HG03558 (cell line): ENCODE data around the gene IGF1R.

ENCODE experiments used
- ATAC-seq: cut with Tn5 transposase; IDR thresholded peaks from one replicate; pipeline ENCODE4 v1.9.1; 2021; ENCODE audit warnings: moderate number of reproducible peaks; ENCODE audit not compliant: unreplicated experiment; ENCODE audit errors: extremely low read depth

IGF1R gene

DNA sequence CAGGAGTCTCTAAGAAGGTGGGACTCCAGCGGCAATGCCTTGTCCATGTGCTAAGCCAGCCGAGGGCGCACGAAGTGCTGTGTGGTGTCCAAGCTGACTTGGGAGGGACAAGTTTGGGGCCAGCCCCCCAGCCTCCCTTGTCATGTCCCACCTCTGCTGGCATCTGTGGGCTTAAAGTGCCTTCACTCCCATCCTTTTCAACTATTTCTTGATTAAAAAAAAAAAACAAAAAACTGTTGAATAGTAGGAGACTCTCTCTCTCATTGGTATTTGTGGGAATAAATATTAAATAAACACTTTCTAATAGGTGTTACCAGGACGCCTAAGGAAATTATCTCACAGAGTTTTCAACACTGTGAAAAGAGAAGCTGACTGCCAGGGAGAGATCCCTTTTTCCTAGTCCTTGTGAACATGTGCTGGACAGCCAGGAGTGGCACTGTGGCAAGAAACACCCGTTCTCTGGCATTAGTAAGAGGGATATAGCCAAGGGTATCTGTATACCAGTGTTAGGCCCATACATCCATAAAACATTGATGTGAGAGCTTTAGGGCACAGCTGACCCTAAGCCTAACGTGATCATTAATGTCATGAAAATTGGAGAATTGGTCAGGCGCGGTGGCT is 158.0 kb downstream of the IGF1R start:
- no peak for ATAC-seq

GRCh38 chr15:98807262-98807661 is 158.9 kb downstream of the IGF1R start:
- ATAC-seq, result no peak

GRCh38 chr15:98809273-98809672 is 160.9 kb downstream of the IGF1R start:
- ATAC-seq, result no peak

DNA sequence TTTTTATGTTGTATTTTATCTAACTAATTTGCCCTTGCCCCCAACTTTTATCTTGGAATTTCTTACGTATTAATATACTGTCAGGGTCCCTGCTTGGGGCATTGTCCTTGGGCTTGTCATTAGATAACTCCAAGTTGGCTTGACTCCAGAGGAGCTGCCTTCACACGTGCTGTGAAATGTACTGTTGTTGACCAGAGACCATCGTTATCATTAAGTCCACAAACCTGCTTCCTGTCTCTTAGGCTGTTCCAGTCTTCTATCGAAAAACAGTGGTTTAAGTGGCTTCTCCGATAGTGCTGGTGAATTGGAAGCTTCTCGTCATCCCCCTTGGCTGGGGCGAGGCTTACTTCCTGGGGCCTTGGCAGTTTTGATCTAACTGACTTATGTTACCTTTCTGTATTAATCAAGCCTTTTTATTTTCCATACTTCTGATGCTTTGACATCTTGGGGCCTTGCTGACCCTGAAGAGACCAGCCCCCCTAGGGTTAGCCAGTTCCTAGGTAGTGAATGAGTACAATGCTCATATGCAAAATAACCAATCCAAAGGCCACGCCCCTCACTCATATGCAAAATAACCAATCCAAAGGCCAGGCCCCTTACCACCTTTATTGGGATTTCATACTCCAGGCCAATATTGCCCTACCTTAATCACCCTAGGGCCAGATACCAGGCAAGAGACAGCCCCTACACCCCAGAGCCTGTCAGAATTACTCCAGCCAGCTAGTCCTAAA is 164.5 kb downstream of the IGF1R start:
- ATAC-seq, result no peak

DNA sequence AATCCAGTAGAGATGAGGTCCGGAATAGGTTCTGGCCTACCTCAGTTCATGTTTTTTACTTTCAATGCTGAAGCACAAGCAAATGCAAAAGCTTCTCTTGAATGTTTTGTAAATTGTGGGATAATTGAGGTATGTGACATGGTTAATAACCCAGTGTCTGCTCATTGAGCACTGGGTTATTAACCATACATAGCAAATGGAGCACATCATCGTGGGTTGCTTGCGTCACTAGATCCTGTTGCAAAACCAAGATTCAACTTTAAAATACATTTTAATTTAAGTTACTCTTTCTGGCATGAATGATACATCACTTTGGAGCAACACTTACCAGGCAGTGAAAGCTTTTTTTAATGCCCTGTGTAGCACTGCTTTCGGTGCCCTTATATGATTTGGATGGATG is 165.6 kb downstream of the IGF1R start:
- no peak for ATAC-seq

DNA sequence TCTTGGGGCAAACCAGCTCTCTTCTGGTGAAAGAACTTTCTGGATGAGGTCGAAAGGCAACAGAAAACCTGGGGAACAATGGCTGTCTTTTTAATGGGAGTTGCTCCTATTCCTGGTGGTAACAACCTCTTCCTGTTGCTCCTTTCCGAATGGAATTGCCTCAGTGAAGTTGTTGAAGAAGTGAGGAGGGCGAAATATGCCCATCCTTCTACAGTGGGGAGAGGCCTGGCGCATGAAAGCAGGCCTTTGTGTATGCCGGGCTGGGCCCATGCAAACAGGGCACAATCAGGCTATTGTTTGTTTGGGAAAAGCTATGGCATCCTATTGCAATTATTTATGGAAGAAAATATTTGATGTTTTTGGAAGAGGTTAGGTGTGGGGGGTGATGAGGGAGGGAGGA is 166.9 kb downstream of the IGF1R start:
- no peak for ATAC-seq

DNA sequence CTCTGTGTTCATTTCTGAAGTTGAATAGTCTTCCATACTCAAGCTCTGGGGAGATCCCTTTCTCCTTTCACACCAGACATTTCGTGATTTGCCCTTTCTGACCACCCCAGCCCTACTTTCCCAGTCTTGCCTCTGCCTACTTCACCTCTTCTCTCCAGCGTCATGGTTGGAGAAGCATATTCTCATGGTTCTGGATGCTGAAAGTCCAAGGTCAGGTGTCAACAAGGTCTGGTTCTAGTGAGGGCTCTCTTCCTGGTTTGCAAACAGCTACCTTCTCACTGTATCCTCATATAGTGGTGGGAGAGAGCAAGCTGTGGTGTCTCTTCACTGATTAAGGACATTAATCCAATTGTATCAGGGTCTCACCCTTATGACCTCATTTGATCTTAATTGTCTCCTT is 169.4 kb downstream of the IGF1R start:
- no peak for ATAC-seq

DNA sequence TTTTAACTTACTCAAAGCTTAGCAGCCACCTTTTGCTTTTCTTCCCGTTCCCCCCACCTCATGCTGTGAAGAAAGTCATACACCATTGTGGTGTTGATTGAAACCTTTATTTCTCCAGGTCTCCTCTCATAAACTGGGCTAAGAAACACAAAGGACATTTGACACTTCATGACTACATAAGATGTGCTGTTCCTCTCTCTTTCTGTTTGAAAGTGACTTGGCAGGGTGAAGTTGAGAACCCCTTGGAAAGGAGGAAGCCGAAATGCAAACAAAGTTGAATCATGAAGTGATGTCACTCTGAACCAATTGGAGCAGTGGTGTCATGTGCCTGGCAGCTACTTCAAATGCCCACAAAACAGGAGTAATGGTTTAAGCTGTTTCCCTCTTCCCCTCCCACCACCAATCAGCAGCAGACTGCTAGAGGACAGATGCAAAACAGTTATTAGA is 174.7 kb downstream of the IGF1R start:
- no peak for ATAC-seq

GRCh38 chr15:98823616-98824015 is 175.3 kb downstream of the IGF1R start:
- ATAC-seq, result no peak

DNA sequence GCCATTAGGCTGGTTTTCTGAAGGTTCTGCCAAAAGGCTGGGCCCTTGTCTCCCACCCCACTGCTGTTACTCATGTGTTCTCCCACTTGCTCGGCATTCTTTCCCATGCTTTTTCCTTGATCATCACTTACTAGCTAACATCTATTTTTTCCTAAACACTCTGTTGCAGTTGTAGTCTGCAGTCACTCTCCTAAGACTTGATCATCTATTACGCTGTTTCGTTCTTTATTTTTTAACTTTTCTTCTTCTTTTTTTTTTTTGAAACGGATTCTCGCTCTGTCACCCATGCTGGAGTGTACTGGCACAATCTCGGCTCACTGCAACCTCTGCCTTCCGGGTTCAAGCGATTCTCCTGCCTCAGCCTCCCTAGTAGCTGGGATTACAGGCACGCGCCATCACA is 176.3 kb downstream of the IGF1R start:
- ATAC-seq, result no peak

- no peak for ATAC-seq
Measured at GRCh38 chr15:98826658-98827057, 178.3 kb downstream of the IGF1R start.

DNA sequence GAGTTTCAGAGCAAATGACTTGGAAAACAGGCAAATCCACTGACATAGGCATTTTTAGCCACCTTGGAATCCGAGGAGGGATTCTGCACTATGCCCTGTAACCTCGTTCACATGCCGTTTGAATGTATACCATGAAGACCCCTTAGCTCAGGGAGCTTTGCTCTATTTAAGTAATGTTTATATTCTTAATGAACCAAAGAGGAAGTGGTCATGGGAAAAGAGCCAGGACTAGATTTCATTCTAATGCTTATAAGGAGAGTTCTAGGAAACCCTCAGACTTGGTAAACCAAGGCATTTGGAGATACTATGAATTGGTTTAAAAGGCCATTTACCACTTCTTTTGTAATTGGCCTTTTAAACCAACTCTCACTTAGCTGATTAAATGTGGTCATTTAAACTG is 178.9 kb downstream of the IGF1R start:
- no peak for ATAC-seq

DNA sequence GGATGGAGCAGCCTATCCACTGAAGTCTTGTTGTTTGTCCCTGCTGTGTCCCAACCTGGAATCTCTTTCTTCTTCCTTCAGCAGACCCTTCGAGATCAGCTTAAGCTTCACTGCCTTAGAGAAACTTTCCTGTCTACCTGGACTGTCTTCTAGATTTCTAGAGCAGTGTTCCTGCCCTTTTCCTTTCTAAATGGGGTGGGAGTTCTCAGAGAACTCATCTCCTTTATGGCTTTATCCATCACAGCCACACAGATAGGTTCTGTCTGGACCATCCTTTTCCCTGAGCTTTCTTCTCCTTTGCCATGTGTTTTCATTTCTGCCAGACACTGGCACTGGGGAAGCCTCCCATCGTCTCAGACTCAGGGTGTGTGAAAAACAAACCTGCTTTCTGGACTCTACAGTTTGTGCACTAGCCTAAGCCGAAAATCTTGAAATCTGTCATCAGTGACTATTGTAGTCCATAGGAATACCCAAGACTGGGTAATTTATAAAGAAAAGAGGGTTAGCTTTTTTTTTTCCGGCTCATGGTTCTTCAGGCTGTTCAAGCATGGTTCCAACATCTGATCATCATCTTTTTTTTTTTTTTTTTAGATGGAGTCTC is 181.8 kb downstream of the IGF1R start:
- no peak for ATAC-seq

DNA sequence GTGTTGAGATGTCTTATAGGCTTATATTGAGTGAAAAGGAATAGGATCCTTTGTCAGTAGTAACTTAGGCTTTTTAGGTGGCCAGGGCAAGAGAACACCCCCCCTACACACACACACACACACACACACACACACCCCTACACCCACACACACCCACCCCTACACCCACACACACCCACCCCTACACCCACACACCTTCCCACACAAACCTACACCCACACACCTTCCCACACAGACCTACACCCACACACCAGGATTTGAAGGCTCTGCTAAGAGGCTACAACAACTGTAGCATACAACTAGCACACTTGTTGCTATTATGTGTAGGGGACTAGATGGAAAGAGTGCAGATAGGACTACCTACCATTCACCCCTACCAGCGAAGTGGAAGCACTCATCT is 186.6 kb downstream of the IGF1R start:
- ATAC-seq, result no peak

DNA sequence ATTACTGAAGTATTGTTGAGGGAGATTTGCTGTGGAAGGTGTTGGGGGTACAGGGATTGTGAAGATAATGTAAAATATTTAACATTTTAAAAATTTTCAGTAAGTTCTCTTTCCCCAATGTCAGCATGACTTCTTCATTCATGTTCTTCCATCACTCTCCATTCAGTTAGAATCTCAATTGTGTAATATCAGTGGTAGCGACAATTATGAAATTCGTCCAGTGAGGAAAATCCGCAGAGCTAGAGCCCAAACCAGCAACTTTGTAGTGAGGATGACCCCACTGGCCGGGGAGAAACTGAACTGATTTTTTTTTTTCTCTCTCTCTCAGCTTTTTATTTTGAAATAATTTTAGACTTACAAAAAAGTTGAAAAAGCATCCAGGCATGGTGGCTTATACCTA is 187.5 kb downstream of the IGF1R start:
- no peak for ATAC-seq

- no peak for ATAC-seq
Measured at GRCh38 chr15:98838387-98839259, 190.3 kb downstream of the IGF1R start.

GRCh38 chr15:98840053-98840452 is 191.7 kb downstream of the IGF1R start:
- ATAC-seq, result no peak

DNA sequence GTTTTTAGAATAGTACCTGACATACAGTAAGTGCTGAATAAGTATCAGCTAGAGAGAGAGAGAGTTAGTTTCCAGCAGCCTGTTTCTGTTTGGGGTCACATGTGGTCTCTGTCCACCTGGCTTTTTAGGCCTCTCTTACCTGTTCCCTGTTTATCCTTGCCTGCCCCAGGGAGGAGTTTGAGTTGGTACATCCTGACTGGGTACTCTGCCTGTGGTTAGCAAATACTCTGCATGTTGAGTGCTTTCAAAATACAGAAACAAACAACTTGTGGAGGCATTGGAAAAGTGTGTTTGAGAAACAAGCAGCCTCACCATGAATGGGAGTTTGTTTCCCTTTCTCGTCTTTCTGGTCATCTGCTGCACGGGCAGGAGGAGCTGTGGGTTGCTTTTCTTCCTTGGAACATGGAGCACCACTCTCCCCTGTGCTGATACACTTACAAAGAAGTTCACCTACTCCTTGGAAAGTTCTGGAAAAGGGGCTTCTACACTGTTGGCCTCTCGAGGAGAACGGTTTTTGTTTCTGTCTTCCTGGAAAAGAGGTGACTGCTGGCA is 193.2 kb downstream of the IGF1R start:
- ATAC-seq, result no peak

DNA sequence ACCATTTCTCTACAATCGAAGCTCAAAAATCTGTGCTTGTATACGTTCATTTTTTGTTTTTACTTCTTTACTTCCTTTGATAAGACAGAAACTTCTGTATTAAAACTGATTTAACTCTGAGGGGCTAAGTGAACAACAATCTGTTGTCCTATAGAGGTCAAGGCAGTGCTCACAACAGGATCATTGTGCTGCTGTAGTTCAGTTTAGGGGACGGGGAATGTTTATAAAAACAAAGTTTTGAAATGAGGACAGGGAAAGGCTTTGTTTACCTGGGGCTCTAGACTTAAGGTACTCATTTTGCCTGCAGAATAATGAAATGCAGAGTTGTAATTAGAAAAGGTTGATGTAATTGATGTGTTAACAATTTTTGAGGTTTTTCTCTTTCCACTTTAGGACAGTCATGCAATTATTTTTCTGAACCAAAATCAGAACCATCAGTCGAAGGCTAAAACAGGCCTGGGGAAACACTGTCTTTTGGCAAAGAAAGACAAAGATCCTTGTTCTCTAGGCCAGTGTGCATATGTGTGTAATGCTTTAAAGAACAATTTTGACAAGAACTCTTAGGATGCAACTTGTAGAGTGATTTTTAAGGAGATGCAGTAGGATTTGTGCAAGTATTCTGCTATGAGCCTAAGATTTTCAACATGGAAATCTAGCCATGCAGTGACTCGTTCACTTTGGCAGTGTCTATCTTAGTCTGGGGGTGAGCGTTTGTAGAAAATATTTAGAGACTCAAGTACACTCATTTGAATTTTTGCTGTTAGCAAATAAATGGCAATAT is 194.0 kb downstream of the IGF1R start:
- no peak for ATAC-seq

DNA sequence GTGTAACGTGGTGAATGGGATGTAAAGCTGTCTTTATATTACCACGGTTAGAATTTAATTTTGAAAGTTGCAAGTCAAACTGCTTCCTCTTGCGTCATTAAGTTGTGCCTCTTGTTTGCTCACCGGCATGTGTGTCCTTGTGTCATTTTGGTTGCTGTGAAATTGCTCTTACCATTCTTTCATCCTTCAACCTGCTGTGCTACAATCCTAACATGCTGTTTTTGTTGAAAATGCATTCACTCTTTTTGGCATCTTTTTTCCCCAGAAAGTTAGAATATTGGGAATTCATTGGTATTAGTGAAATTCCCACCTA is 194.6 kb downstream of the IGF1R start:
- no peak for ATAC-seq
